Measurements from ENCODE around the gene CRNN. TPM values are rescaled to one million over a fixed set of nuclear protein-coding genes. Genes with fewer than 3 reads are reported as not detected.

Gene CRNN
- total and polyA plus RNA-seq, 10 of the 15 experiments (the other 5 are each of a cell fraction or from before 2014, with no cell fraction given), result not detected

GRCh38 chr1:152448496-152448895 lies 34.4 kb upstream of the CRNN start (continued):
- no peak for TF ChIP-seq EZH2 (IDR thresholded peaks at IDR 0.05; ENCODE audit: borderline replicate concordance, control insufficient read depth, low read depth, low read length)
- no peak for TF ChIP-seq ZNF687 (IDR thresholded peaks at IDR 0.05)
- no peak for TF ChIP-seq EGR1 (IDR thresholded peaks at IDR 0.05; ENCODE audit: borderline replicate concordance in 1 of 2, low read depth in 2 of 2, low read length in 2 of 2)
- TF ChIP-seq LARP7 (IDR thresholded peaks at IDR 0.05), result no peak

DNA sequence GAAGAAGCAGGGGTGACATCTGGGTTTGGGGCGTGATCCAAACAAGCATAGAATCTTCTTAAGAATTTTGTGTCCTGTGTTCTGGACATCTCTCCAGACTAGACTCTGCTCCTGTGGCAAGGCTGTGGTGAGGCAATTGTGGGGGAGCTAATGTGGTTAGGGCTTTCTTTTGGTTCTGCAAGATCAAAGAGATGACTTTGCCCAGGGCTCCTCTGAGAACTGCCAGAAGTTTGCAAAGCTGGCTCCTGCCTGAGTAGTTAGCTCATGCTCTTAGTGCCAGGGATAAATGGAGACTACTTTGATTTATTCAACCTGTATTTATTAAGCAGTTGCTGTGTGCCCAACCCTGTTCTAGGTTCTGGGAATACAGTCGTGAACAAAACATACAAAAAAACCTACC lies 34.0 kb upstream of the CRNN start:
- FAIRE-seq, result no peak
- Histone ChIP-seq H3K27me3 (replicated peaks in 1 of 2; ENCODE audit: control insufficient read depth in 2 of 2, insufficient read depth in 2 of 2, low read length in 1 of 2) (peaks cover 0 to 3% of the 10 kb centered on the region in 2 experiments; a peak in 2 of 4 replicates), H3K27ac (ENCODE audit: control insufficient read depth, insufficient read depth) (no peak overlapping the region), H3K79me2 (ENCODE audit: control insufficient read depth, insufficient read depth, low read length) (no peaks in the 10 kb centered on the region), H3K9me3 (replicated peaks; ENCODE audit: control insufficient read depth, insufficient read depth, low read length) (no peaks in the 10 kb centered on the region), H3K4me3 (no peak overlapping the region), H3K9ac (ENCODE audit: control insufficient read depth, insufficient read depth, low read length) (no peak overlapping the region), H2AFZ (ENCODE audit: control insufficient read depth, low read depth, low read length) (no peak overlapping the region), H3K4me2 (ENCODE audit: control insufficient read depth, insufficient read depth) (no peak overlapping the region), H3K4me1 (ENCODE audit: control insufficient read depth, insufficient read depth, low read length) (no peaks in the 10 kb centered on the region), H4K20me1 (ENCODE audit: control insufficient read depth, insufficient read depth) (no peaks in the 10 kb centered on the region), H3K36me3 (ENCODE audit: control insufficient read depth in 2 of 2, insufficient read depth in 2 of 2, low read length in 1 of 2) (no peaks in the 10 kb centered on the region)
- intact Hi-C loops (cut with micrococcal nuclease; ENCODE audit: unreplicated experiment) (no loop called here), in situ Hi-C loops (cut with MboI) (no loop called here)
- ATAC-seq, result no peak
- ChIA-PET POLR2A (no interaction called here), RAD21 (ENCODE audit: unreplicated experiment) (interaction anchor here (1.0 to 2.4 kb wide), 2 partner anchors 11 to 262 kb away, joined by 3 to 17 read pairs; no protein-coding TSS in a partner anchor), SMC1A (ENCODE audit: uncharacterized antibody, unreplicated experiment) (interaction anchor here (0.9 to 1.8 kb wide), 3 partner anchors 10 to 101 kb away, joined by 3 to 7 read pairs (median 4); no protein-coding TSS in a partner anchor), CTCF (interaction anchor here (0.9 to 2.9 kb wide), 3 partner anchors 11 to 398 kb away, joined by 3 to 49 read pairs (median 5); no protein-coding TSS in a partner anchor)
- DNase-seq (ENCODE audit: low read depth, low spot score), result no peak
- BruUV-seq (replicated peaks), result no TSS peak
- TF ChIP-seq FOXM1 (IDR thresholded peaks at IDR 0.05; ENCODE audit: low read depth, low read length), result no peak
- 0 out of 2 replicates have a peak, but pooled peaks have one; percentile 12 for TF ChIP-seq RUNX3 (IDR thresholded peaks at IDR 0.05; ENCODE audit: low read length)
- WGBS (ENCODE audit: insufficient coverage, insufficient replicate concordance, low lambda C conversion rate, missing lambda C conversion rate), result 0% methylated on average over 2 of the region's 2 CpGs

All from GM12878 (cell line).